Measurements from ENCODE around the gene FERMT1. TPM values are rescaled to one million over a fixed set of nuclear protein-coding genes. Genes with fewer than 3 reads are reported as not detected.

Gene FERMT1
- total RNA-seq, 1 donor from 2014 or later, result 0.27 TPM

GRCh38 chr20:6066582-6066981, 56.2 kb downstream of the FERMT1 start:
- Mint-ChIP-seq H3K9me3 (ENCODE audit: unreplicated experiment) (no peaks in the 10 kb centered on the region), H3K27me3 (ENCODE audit: unreplicated experiment) (peaks cover 2% of the 10 kb centered on the region), H3K27ac (ENCODE audit: unreplicated experiment) (no peak overlapping the region), H3K4me3 (ENCODE audit: unreplicated experiment) (no peak overlapping the region), H3K36me3 (ENCODE audit: unreplicated experiment) (no peaks in the 10 kb centered on the region), H3K4me1 (ENCODE audit: unreplicated experiment) (no peaks in the 10 kb centered on the region)
- no peak for TF ChIP-seq CTCF (IDR thresholded peaks at IDR 0.05)
- DNase-seq (ENCODE audit: extremely low spot score, unreplicated experiment), result no peak

GRCh38 chr20:6061544-6061943, 61.3 kb downstream of the FERMT1 start:
- TF ChIP-seq CTCF (IDR thresholded peaks at IDR 0.05), result no peak
- DNase-seq (ENCODE audit: extremely low spot score, unreplicated experiment), result no peak
- no peaks in the 10 kb centered on the region for H3K9me3 Mint-ChIP-seq (ENCODE audit: unreplicated experiment)
- H3K27me3 Mint-ChIP-seq (ENCODE audit: unreplicated experiment), result peaks cover 12% of the 10 kb centered on the region
- no peak overlapping the region for H3K4me3 Mint-ChIP-seq (ENCODE audit: unreplicated experiment)
- H3K27ac Mint-ChIP-seq (ENCODE audit: unreplicated experiment), result no peak overlapping the region
- no peaks in the 10 kb centered on the region for H3K4me1 Mint-ChIP-seq (ENCODE audit: unreplicated experiment)
- H3K36me3 Mint-ChIP-seq (ENCODE audit: unreplicated experiment), result no peaks in the 10 kb centered on the region

GRCh38 chr20:6060213-6060612, 62.6 kb downstream of the FERMT1 start:
- H3K27ac Mint-ChIP-seq (ENCODE audit: unreplicated experiment), result no peak overlapping the region
- DNase-seq (ENCODE audit: extremely low spot score, unreplicated experiment), result no peak
- TF ChIP-seq CTCF (IDR thresholded peaks at IDR 0.05), result no peak
- no peaks in the 10 kb centered on the region for H3K4me1 Mint-ChIP-seq (ENCODE audit: unreplicated experiment)
- H3K36me3 Mint-ChIP-seq (ENCODE audit: unreplicated experiment), result no peaks in the 10 kb centered on the region
- no peaks in the 10 kb centered on the region for H3K9me3 Mint-ChIP-seq (ENCODE audit: unreplicated experiment)
- peaks cover 12% of the 10 kb centered on the region for H3K27me3 Mint-ChIP-seq (ENCODE audit: unreplicated experiment)
- H3K4me3 Mint-ChIP-seq (ENCODE audit: unreplicated experiment), result no peak overlapping the region

DNA sequence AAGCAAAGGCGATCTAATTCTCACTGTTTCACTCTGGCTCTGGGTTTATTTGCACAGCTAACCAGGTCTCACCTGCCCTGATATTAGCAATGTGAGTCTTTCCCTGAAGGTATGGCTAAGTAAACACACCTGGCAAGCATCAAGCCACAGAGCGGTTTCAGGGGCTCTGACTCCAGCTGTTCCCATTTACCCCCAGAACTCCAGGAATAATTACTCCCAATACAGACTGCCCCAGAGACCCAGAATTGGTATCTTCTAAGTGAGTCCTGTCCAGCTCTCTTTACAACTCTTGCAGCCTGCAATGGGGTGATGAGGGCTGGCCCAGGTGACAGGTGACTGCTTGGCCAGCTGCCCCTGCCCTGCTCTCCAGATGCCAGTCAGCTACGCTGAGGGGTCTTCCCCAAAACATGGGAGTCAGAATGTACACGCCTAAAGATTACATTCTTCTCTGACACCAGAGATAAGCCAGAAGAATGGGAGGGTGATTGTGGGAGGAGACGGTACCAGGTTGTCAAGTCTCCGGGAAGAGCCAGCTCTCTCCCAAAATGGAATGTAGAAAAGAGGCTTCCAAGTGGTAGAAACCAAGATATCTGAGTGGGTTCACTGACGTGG, 64.0 kb downstream of the FERMT1 start:
- TF ChIP-seq CTCF (IDR thresholded peaks at IDR 0.05), result no peak
- no peaks in the 10 kb centered on the region for H3K9me3 Mint-ChIP-seq (ENCODE audit: unreplicated experiment)
- no peak overlapping the region for H3K27ac Mint-ChIP-seq (ENCODE audit: unreplicated experiment)
- no peak overlapping the region for H3K4me3 Mint-ChIP-seq (ENCODE audit: unreplicated experiment)
- DNase-seq (ENCODE audit: extremely low spot score, unreplicated experiment), result no peak
- H3K27me3 Mint-ChIP-seq (ENCODE audit: unreplicated experiment), result peaks cover 12% of the 10 kb centered on the region
- H3K36me3 Mint-ChIP-seq (ENCODE audit: unreplicated experiment), result no peaks in the 10 kb centered on the region
- H3K4me1 Mint-ChIP-seq (ENCODE audit: unreplicated experiment), result peaks cover 2% of the 10 kb centered on the region

- no peak for TF ChIP-seq CTCF (IDR thresholded peaks at IDR 0.05)
- peaks cover 6% of the 10 kb centered on the region for H3K4me1 Mint-ChIP-seq (ENCODE audit: unreplicated experiment)
- H3K9me3 Mint-ChIP-seq (ENCODE audit: unreplicated experiment), result no peaks in the 10 kb centered on the region
- no peak for DNase-seq (ENCODE audit: extremely low spot score, unreplicated experiment)
- peaks cover 18% of the 10 kb centered on the region for H3K27me3 Mint-ChIP-seq (ENCODE audit: unreplicated experiment)
- no peaks in the 10 kb centered on the region for H3K36me3 Mint-ChIP-seq (ENCODE audit: unreplicated experiment)
- H3K4me3 Mint-ChIP-seq (ENCODE audit: unreplicated experiment), result no peak overlapping the region
- no peak overlapping the region for H3K27ac Mint-ChIP-seq (ENCODE audit: unreplicated experiment)
These were observed 65.1 kb downstream of the FERMT1 start for GRCh38 chr20:6057691-6058090.

Measured in osteocyte (in vitro differentiated cells).